ENCODE data around the gene MEI4. TPM values are rescaled to one million over a fixed set of nuclear protein-coding genes. Genes with fewer than 3 reads are reported as not detected.
"Not testable (repeated sequence)": the region's sequence is repeated elsewhere in the genome, so short reads cannot be mapped to it uniquely, and the experiment has no call there.

Gene MEI4
- polyA plus RNA-seq, 1 donor from 2014 or later, result 0.13 TPM

GRCh38 chr6:77653816-77654215 is 977 bp downstream of the MEI4 start:
- Mint-ChIP-seq H3K36me3 (peaks cover 2% of the 10 kb centered on the region), H3K4me1 (peaks cover 0 to 4% (median 0%) of the 10 kb centered on the region in 3 donors), H3K27me3 (peaks cover 5% of the 10 kb centered on the region), H3K4me3 (no peak overlapping the region), H3K27ac (no peak overlapping the region), H3K9me3 (peaks cover 0 to 8% (median 5%) of the 10 kb centered on the region in 3 donors)

- H3K36me3 Mint-ChIP-seq, H3K27me3 Mint-ChIP-seq, H3K4me3 Mint-ChIP-seq, H3K9me3 Mint-ChIP-seq, H3K27ac Mint-ChIP-seq, H3K4me1 Mint-ChIP-seq: not testable (repeated sequence)
Measured at GRCh38 chr6:77655035-77655434, 2.2 kb downstream of the MEI4 start.

- peaks cover 0 to 2% (median 0%) of the 10 kb centered on the region in 3 donors for H3K9me3 Mint-ChIP-seq
- H3K4me3 Mint-ChIP-seq, result peak overlapping the region in 1 of 4 donors; percentile 72
- no peaks in the 10 kb centered on the region for H3K27me3 Mint-ChIP-seq
- no peak overlapping the region for H3K27ac Mint-ChIP-seq
- peaks cover 2% of the 10 kb centered on the region for H3K36me3 Mint-ChIP-seq
- no peaks in the 10 kb centered on the region for H3K4me1 Mint-ChIP-seq
Measured at GRCh38 chr6:77656999-77657764, 4.3 kb downstream of the MEI4 start.

DNA sequence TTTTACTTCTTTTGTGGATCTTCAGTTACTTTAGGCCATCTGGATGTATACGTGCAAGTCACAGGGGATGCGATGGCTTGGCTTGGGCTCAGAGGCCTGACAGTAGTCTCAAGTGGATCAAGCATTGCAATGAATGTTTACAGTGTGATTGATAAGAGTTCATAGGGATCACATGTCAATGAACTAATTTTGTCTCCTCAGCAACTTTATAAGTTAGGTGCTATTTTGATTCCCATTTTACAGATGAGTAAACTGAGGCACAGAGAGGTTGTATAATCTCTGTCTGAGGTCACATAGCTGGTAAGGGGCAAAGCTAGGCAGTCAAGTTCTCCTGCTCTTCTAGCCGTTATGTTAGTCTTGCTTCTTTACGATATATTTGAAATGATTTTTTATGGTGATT is 13.5 kb downstream of the MEI4 start:
- Mint-ChIP-seq H3K9me3 (peaks cover 0 to 4% (median 1%) of the 10 kb centered on the region in 3 donors), H3K4me3 (no peak overlapping the region), H3K36me3 (no peaks in the 10 kb centered on the region), H3K4me1 (no peaks in the 10 kb centered on the region), H3K27ac (no peak overlapping the region), H3K27me3 (no peaks in the 10 kb centered on the region)

- Mint-ChIP-seq H3K36me3 (no peaks in the 10 kb centered on the region), H3K9me3 (peaks cover 0 to 4% (median 1%) of the 10 kb centered on the region in 3 donors), H3K27me3 (no peaks in the 10 kb centered on the region), H3K4me3 (no peak overlapping the region), H3K4me1 (no peaks in the 10 kb centered on the region), H3K27ac (no peak overlapping the region)
Measured at GRCh38 chr6:77666846-77667245, 14.0 kb downstream of the MEI4 start.

GRCh38 chr6:77669913-77670312 is 17.1 kb downstream of the MEI4 start:
- peaks cover 0 to 4% (median 1%) of the 10 kb centered on the region in 3 donors for H3K9me3 Mint-ChIP-seq
- no peaks in the 10 kb centered on the region for H3K27me3 Mint-ChIP-seq
- H3K4me3 Mint-ChIP-seq, result no peak overlapping the region
- no peaks in the 10 kb centered on the region for H3K4me1 Mint-ChIP-seq
- H3K36me3 Mint-ChIP-seq, result no peaks in the 10 kb centered on the region
- no peak overlapping the region for H3K27ac Mint-ChIP-seq

DNA sequence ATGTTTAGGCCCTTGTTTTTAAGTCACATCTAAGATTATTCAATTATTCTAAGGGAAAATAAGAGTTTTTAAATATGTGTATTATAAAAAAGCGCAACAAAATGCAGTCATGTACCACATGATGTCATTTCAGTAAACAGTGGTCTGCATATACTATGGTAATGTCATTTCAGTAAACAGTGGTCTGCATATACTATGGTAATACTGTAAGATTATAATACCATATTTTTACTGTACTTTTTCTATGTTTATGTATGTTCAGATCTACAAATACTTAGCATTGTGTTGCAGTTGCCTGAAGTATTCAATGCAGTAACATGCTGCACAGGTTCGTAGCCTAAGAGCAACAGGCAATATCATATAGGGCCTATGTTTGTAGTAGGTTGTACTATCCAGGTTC is 21.4 kb downstream of the MEI4 start:
- Mint-ChIP-seq H3K27me3 (no peaks in the 10 kb centered on the region), H3K27ac (no peak overlapping the region), H3K4me3 (no peak overlapping the region), H3K9me3 (peaks cover 0 to 4% (median 0%) of the 10 kb centered on the region in 3 donors), H3K4me1 (no peaks in the 10 kb centered on the region), H3K36me3 (no peaks in the 10 kb centered on the region)

DNA sequence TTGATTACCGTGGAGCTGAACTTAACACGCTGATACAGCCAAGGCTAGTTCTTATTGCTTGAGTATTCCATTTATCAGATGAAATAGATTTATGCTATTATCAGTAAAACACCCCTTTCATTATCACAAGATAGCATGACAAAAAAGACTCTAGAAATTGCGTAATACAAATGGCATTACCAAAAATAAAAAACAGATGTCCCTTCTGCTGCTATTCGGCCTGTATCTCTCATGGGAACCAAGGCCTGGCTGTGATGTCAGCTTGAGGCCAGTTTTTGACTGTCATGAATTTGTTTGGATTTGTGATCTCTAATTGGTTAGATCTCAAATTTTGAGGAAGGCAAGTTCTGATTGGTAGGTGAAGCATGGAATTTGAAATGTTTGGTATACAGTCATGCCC is 25.2 kb downstream of the MEI4 start:
- Mint-ChIP-seq H3K4me1 (no peaks in the 10 kb centered on the region), H3K36me3 (no peaks in the 10 kb centered on the region), H3K27ac (no peak overlapping the region), H3K4me3 (no peak overlapping the region), H3K9me3 (peaks cover 0 to 3% (median 0%) of the 10 kb centered on the region in 3 donors), H3K27me3 (no peaks in the 10 kb centered on the region)

DNA sequence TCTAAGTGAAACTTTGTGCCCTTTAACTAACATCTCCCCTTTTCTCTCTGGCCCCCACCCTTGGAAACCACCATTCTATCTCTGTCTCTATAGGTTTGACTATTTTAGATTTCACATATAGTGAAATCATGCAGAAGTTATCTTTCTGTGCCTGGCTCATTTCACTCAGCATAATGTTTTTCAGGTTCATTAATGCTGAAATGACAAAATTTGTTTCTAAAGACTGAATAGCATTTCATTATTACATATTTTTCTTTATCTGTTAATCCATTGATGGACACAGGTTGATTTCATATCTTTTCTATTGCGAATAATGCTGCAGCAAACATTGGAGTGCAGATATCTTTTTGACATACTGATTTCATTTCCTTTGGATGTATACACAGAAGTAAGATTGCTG is 30.7 kb downstream of the MEI4 start:
- Mint-ChIP-seq H3K9me3 (peaks cover 0 to 3% (median 0%) of the 10 kb centered on the region in 3 donors), H3K4me3 (no peak overlapping the region), H3K36me3 (no peaks in the 10 kb centered on the region), H3K27me3 (no peaks in the 10 kb centered on the region), H3K4me1 (no peaks in the 10 kb centered on the region), H3K27ac (no peak overlapping the region)

DNA sequence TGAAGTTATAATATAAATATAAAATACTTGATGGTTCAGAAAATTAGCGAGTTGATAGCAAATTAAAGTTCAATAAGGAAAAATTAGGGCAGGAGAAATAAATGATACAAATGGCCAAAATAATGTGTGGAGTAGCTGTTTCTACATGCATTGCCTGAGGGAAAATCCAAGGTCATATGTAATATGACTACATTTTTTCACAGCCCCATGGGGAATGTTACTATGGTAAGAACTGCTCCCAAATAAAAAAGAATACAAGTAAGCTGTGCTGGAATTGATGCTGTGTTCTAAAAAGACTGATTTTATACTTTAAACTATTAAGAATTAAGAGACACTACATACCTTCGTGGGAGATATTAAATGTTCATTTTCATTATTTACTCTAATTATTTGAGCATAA is 34.1 kb downstream of the MEI4 start:
- H3K36me3 Mint-ChIP-seq, result no peaks in the 10 kb centered on the region
- no peak overlapping the region for H3K4me3 Mint-ChIP-seq
- no peaks in the 10 kb centered on the region for H3K27me3 Mint-ChIP-seq
- H3K4me1 Mint-ChIP-seq, result no peaks in the 10 kb centered on the region
- H3K27ac Mint-ChIP-seq, result no peak overlapping the region
- H3K9me3 Mint-ChIP-seq, result no peaks in the 10 kb centered on the region

DNA sequence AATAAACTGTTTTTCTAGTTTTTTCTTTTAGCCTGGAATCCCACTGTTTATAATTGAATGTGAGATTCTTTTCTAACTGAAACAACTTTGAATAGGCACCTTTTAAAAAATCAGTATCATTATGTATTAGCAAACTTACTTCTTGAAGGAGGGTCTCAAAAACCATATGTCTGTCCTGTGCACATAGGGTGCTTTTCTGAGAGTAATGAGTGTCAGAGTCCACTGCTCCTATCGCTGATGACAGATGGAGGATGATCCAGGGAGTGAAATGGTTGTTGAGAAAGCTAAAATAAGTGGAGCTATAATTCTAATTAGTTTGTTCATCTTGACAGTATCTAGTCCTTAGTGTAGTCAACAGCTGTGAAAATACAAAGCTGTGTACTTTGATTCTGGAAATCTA is 35.8 kb downstream of the MEI4 start:
- Mint-ChIP-seq H3K36me3 (no peaks in the 10 kb centered on the region), H3K9me3 (no peaks in the 10 kb centered on the region), H3K4me3 (no peak overlapping the region), H3K4me1 (no peaks in the 10 kb centered on the region), H3K27ac (no peak overlapping the region), H3K27me3 (no peaks in the 10 kb centered on the region)

DNA sequence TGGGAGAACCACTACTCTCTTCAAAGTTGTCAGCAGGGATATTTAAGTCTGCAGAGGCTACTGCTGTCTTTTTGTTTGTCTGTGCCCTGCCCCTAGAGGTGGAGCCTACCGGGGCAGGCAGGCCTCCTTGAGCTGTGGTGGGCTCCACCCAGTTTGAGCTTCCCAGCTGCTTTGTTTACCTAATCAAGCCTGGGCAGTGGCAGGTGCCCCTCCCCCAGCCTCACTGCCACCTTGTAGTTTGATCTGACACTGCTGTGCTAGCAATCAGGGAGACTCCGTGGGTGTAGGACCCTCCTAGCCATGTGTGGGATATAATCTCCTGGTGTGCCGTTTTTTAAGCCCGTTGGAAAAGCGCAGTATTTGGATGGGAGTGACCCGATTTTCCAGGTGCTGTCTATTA is 47.3 kb downstream of the MEI4 start:
- H3K36me3 Mint-ChIP-seq, H3K4me3 Mint-ChIP-seq, H3K27me3 Mint-ChIP-seq, H3K4me1 Mint-ChIP-seq, H3K9me3 Mint-ChIP-seq, H3K27ac Mint-ChIP-seq: not testable (repeated sequence)

DNA sequence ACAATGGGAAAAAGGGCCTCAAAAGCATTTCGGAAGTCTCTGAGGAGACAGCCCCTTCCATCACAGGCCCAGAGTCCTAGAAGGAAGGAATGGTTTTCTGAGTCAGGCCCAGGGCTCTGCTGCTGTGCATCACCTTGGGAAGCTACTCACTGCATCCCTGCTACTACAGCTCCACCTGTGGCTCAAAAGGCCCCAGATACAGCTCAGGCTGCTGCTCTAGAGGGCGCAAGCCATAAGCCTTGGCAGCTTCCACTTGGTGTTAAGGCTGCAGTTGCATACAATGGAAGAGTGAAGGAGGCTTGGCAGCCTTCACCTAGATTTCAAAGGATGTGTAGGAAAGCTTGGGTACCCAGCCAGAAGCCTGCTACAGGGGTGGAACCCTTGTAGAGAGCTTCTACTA is 54.8 kb downstream of the MEI4 start:
- no peak overlapping the region for H3K27ac Mint-ChIP-seq
- H3K4me3 Mint-ChIP-seq, result no peak overlapping the region
- H3K4me1 Mint-ChIP-seq, result no peaks in the 10 kb centered on the region
- peaks cover 0 to 16% (median 5%) of the 10 kb centered on the region in 3 donors for H3K9me3 Mint-ChIP-seq
- peaks cover 1% of the 10 kb centered on the region for H3K36me3 Mint-ChIP-seq
- no peaks in the 10 kb centered on the region for H3K27me3 Mint-ChIP-seq

DNA sequence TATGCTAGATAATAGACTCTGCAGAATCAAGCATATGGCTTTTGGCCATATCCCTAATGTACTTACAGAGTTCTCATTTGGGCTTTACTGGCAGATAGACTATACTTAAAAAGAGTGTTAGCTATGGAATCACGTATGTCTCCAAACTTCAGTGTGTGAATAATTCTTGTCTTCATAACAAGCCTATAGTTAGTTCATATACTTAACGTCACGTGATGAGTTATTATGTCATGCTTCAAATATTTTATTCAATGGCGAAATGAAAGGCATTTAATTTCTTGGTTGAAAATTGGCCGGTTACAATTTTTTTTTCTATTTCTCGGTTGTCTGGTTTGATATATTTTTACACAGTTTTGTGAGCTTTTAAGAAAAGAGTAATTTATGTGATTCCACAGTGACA is 62.7 kb downstream of the MEI4 start:
- Mint-ChIP-seq H3K4me3 (no peak overlapping the region), H3K27me3 (no peaks in the 10 kb centered on the region)

DNA sequence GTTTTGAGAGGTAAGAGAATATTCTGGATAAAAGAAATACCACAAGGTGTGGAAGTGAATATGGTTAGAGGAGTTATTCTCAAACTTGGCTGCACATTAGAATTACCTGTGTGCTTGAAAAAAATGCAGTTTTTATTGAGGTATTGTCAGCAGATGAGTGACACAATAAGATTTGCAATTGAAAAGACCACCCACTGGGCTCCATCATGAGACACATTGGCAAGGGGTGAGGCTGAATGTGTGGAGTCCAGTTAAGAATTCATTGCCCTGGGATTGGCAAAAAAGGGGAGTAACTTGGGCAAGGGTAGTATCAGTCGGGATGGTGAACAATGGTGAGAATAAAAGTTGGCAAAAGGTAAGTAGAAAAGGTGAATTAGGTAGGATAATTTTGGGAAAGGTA is 63.5 kb downstream of the MEI4 start:
- H3K4me3 Mint-ChIP-seq, result no peak overlapping the region
- no peak overlapping the region for H3K27ac Mint-ChIP-seq

More for the DNA sequence above, 62.7 kb downstream of the MEI4 start:
- Mint-ChIP-seq H3K36me3 (no peaks in the 10 kb centered on the region), H3K4me1 (no peaks in the 10 kb centered on the region), H3K9me3 (peaks cover 0 to 2% (median 0%) of the 10 kb centered on the region in 3 donors), H3K27ac (no peak overlapping the region)

DNA sequence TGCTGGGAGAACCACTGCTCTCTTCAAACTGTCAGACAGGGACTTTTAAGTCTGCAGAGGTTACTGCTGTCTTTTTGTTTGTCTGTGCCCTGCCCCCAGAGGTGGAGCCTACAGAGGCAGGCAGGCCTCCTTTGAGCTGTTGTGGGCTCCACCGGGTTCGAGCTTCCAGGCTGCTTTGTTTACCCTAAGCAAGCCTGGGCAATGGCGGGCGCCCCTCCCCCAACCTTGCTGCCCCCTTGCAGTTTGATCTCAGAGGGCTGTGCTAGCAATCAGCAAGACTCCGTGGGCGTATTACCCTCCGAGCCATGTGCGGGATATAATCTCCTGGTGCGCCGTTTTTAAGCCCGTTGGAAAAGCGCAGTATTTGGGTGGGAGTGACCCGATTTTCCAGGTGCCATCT is 83.2 kb downstream of the MEI4 start:
- H3K36me3 Mint-ChIP-seq, H3K9me3 Mint-ChIP-seq, H3K27me3 Mint-ChIP-seq, H3K4me1 Mint-ChIP-seq, H3K27ac Mint-ChIP-seq, H3K4me3 Mint-ChIP-seq: not testable (repeated sequence)

More for the DNA sequence above, 63.5 kb downstream of the MEI4 start:
- H3K36me3 Mint-ChIP-seq, result no peaks in the 10 kb centered on the region
- H3K4me1 Mint-ChIP-seq, result no peaks in the 10 kb centered on the region
- H3K9me3 Mint-ChIP-seq, result peaks cover 0 to 2% (median 0%) of the 10 kb centered on the region in 3 donors
- no peaks in the 10 kb centered on the region for H3K27me3 Mint-ChIP-seq

Data from IgD-negative memory B cell (primary cell).